Liver (tissue), 3 donors: ENCODE results near the gene RAB18.

Source experiments
- EGR1 ChIP-seq, 2 donors: IDR thresholded peaks; 2 replicates each; pipeline ENCODE4 v1.6.1; 2016 to 2018; ENCODE audit warnings: antibody characterized with exemption in 2 of 2, low read depth in 2 of 2
- GABPA ChIP-seq, 2 donors: IDR thresholded peaks in 1 of 2; conservative IDR thresholded peaks in 1 of 2; 2 replicates each; pipeline ENCODE4 v1.6.1; 2016; ENCODE audit warnings: antibody characterized with exemption in 2 of 2, mild to moderate bottlenecking in 1 of 2, moderate library complexity in 1 of 2
- HNF4G ChIP-seq: IDR thresholded peaks from 2 replicates; pipeline ENCODE4 v1.6.1; 2016; ENCODE audit warnings: antibody characterized with exemption
- JUND ChIP-seq, 2 donors: IDR thresholded peaks; 2 replicates each; pipeline ENCODE4 v1.6.1; 2016; ENCODE audit warnings: antibody characterized with exemption in 2 of 2
- RAD21 ChIP-seq, 2 donors: IDR thresholded peaks; 2 replicates each; pipeline ENCODE4 v1.6.1; 2016; ENCODE audit warnings: antibody characterized with exemption in 2 of 2, mild to moderate bottlenecking in 2 of 2
- SP1 ChIP-seq: IDR thresholded peaks from 2 replicates; pipeline ENCODE4 v1.6.1; 2018; ENCODE audit warnings: antibody characterized with exemption, mild to moderate bottlenecking
- TAF1 ChIP-seq: conservative IDR thresholded peaks from 2 replicates; pipeline ENCODE4 v1.6.1; 2016; ENCODE audit warnings: antibody characterized with exemption, mild to moderate bottlenecking
- YY1 ChIP-seq: IDR thresholded peaks from 2 replicates; pipeline ENCODE4 v1.6.1; 2016; ENCODE audit warnings: antibody characterized with exemption, mild to moderate bottlenecking
- TF ChIP-seq, protein P1 (sequence below): fragments of 150-350 bp; IDR thresholded peaks from 2 replicates; pipeline ENCODE4 v1.5.1; 2017; ENCODE audit warnings: improper control_type of control experiment, low read depth, low read length; ENCODE audit not compliant: missing input control
- TF ChIP-seq, protein P2 (sequence below): IDR thresholded peaks from 2 replicates; pipeline ENCODE4 v1.6.1; 2016; ENCODE audit warnings: antibody characterized with exemption
- TF ChIP-seq, protein P3 (sequence below): IDR thresholded peaks from 2 replicates; pipeline ENCODE4 v1.6.1; 2016; ENCODE audit warnings: antibody characterized with exemption
- TF ChIP-seq, protein P4 (sequence below): IDR thresholded peaks from 2 replicates; pipeline ENCODE4 v1.6.1; 2016; ENCODE audit warnings: antibody characterized with exemption
- TF ChIP-seq, protein P5 (sequence below): IDR thresholded peaks from 2 replicates; pipeline ENCODE4 v1.6.1; 2016; ENCODE audit warnings: antibody characterized with exemption, mild to moderate bottlenecking
- donor health status: healthy.
- donor health status: healthy.

DNA sequence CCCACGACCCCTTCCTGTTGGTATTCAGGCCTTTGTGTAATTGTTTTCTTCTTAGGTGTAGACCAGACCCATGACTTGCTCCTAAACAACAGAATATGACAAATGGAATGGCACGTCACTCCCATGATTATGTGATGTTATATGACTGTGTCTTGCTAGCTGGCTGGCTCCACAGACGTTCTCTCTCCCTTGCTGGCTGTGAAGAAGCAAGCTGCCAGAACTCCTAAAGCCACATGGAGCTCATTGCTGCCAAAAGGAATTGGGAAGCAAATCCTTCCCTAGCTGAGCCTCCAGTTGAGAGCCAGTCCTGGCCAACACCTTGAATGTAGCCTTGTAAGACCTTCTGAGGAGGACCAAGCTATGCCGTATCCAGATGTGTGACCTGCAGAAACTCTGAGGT, 74.2 kb downstream of the RAB18 start:
- TF ChIP-seq, protein P1, sequence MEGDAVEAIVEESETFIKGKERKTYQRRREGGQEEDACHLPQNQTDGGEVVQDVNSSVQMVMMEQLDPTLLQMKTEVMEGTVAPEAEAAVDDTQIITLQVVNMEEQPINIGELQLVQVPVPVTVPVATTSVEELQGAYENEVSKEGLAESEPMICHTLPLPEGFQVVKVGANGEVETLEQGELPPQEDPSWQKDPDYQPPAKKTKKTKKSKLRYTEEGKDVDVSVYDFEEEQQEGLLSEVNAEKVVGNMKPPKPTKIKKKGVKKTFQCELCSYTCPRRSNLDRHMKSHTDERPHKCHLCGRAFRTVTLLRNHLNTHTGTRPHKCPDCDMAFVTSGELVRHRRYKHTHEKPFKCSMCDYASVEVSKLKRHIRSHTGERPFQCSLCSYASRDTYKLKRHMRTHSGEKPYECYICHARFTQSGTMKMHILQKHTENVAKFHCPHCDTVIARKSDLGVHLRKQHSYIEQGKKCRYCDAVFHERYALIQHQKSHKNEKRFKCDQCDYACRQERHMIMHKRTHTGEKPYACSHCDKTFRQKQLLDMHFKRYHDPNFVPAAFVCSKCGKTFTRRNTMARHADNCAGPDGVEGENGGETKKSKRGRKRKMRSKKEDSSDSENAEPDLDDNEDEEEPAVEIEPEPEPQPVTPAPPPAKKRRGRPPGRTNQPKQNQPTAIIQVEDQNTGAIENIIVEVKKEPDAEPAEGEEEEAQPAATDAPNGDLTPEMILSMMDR, result no peak
- TF ChIP-seq EGR1 (IDR thresholded peaks at IDR 0.05; ENCODE audit: low read depth in 2 of 2), result no peak
- TF ChIP-seq JUND (IDR thresholded peaks at IDR 0.05), result no peak
- no peak for TF ChIP-seq YY1
- no peak for TF ChIP-seq SP1
- TF ChIP-seq HNF4G, result no peak
- TF ChIP-seq TAF1, result no peak
- TF ChIP-seq, protein P2, sequence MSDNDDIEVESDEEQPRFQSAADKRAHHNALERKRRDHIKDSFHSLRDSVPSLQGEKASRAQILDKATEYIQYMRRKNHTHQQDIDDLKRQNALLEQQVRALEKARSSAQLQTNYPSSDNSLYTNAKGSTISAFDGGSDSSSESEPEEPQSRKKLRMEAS, result no peak
- TF ChIP-seq, protein P3, sequence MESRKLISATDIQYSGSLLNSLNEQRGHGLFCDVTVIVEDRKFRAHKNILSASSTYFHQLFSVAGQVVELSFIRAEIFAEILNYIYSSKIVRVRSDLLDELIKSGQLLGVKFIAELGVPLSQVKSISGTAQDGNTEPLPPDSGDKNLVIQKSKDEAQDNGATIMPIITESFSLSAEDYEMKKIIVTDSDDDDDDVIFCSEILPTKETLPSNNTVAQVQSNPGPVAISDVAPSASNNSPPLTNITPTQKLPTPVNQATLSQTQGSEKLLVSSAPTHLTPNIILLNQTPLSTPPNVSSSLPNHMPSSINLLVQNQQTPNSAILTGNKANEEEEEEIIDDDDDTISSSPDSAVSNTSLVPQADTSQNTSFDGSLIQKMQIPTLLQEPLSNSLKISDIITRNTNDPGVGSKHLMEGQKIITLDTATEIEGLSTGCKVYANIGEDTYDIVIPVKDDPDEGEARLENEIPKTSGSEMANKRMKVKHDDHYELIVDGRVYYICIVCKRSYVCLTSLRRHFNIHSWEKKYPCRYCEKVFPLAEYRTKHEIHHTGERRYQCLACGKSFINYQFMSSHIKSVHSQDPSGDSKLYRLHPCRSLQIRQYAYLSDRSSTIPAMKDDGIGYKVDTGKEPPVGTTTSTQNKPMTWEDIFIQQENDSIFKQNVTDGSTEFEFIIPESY, result no peak
- TF ChIP-seq, protein P4, sequence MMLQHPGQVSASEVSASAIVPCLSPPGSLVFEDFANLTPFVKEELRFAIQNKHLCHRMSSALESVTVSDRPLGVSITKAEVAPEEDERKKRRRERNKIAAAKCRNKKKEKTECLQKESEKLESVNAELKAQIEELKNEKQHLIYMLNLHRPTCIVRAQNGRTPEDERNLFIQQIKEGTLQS, result no peak
- no peak for TF ChIP-seq RAD21 (IDR thresholded peaks at IDR 0.05)
- TF ChIP-seq GABPA (IDR thresholded peaks at IDR 0.05 in 1 of 2, conservative IDR thresholded peaks at IDR 0.05 in 1 of 2), result no peak
- TF ChIP-seq, protein P5, sequence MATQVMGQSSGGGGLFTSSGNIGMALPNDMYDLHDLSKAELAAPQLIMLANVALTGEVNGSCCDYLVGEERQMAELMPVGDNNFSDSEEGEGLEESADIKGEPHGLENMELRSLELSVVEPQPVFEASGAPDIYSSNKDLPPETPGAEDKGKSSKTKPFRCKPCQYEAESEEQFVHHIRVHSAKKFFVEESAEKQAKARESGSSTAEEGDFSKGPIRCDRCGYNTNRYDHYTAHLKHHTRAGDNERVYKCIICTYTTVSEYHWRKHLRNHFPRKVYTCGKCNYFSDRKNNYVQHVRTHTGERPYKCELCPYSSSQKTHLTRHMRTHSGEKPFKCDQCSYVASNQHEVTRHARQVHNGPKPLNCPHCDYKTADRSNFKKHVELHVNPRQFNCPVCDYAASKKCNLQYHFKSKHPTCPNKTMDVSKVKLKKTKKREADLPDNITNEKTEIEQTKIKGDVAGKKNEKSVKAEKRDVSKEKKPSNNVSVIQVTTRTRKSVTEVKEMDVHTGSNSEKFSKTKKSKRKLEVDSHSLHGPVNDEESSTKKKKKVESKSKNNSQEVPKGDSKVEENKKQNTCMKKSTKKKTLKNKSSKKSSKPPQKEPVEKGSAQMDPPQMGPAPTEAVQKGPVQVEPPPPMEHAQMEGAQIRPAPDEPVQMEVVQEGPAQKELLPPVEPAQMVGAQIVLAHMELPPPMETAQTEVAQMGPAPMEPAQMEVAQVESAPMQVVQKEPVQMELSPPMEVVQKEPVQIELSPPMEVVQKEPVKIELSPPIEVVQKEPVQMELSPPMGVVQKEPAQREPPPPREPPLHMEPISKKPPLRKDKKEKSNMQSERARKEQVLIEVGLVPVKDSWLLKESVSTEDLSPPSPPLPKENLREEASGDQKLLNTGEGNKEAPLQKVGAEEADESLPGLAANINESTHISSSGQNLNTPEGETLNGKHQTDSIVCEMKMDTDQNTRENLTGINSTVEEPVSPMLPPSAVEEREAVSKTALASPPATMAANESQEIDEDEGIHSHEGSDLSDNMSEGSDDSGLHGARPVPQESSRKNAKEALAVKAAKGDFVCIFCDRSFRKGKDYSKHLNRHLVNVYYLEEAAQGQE, result no peak
